Measurements from ENCODE around the gene RFT1.

The RFT1 gene

DNA sequence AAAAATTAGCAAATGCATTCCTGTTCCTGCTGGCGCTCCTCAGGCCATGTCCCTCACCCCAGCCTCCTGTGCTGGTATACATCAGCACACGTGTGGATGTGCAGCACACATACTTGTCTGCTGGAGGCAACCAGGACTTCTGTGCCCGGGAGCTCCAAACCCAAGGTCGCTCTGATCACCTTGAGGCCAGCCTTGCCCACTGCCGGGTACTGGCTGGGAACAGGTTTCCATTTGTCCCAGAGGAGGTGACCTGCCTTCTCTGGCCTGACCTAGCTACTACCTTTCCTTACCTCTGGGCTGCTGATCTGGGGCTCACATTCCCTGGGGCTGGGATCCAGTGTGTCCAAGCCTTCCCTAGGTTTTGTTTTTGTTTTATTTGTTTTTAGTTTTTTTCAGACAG, 42.9 kb upstream of the RFT1 start:
- H3K4me3 ChIP-seq (ENCODE audit: low read depth, low read length): no peak overlapping the region
- no peak for DNase-seq (ENCODE audit: low read depth, low spot score)
- TF ChIP-seq, protein P1, sequence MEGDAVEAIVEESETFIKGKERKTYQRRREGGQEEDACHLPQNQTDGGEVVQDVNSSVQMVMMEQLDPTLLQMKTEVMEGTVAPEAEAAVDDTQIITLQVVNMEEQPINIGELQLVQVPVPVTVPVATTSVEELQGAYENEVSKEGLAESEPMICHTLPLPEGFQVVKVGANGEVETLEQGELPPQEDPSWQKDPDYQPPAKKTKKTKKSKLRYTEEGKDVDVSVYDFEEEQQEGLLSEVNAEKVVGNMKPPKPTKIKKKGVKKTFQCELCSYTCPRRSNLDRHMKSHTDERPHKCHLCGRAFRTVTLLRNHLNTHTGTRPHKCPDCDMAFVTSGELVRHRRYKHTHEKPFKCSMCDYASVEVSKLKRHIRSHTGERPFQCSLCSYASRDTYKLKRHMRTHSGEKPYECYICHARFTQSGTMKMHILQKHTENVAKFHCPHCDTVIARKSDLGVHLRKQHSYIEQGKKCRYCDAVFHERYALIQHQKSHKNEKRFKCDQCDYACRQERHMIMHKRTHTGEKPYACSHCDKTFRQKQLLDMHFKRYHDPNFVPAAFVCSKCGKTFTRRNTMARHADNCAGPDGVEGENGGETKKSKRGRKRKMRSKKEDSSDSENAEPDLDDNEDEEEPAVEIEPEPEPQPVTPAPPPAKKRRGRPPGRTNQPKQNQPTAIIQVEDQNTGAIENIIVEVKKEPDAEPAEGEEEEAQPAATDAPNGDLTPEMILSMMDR (IDR thresholded peaks at IDR 0.05; ENCODE audit: insufficient read depth, low read length, missing control alignments): no peak
- CTCF ChIA-PET: interaction anchor here (1.3 kb wide), 1 partner anchor 39 kb away, joined by 5 read pairs; no protein-coding TSS in a partner anchor
- POLR2A ChIA-PET: no interaction called here

DNA sequence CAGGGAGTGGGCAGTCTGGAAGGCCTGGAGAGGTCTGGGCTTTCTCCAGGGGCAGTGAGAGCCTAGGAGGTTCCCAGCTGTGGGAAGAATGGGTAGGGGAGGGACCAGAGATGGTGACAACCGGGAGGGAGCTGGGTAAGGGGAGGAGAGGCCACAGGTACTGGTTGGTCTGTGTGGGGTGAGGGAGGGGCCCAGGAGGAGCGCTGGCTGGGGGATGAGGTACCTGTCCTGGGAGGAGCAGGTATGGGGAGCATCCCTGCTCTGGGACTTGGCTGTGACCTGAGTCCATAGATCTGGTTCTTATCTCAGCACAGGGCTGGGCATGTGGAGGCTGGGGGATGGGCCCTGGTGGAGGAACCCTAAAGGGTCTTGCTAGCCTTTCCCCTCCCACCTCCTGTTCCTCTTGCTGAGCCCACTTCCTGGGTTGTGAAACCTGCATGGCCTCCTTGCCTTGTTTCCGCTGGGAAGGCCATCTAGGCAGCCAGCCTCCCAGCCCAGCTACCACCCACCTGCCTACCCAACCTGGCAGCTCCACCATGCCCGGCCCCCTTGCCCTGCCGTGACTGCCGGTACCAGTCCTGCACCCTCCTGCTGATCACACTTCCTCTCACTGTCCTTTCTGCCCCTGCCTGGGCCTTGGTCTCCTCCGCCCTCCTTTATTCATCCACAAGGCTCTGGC, 41.7 kb upstream of the RFT1 start:
- DNase-seq (ENCODE audit: low read depth, low spot score): no peak
- CTCF ChIA-PET: no interaction called here
- TF ChIP-seq, protein P1 (IDR thresholded peaks at IDR 0.05; ENCODE audit: insufficient read depth, low read length, missing control alignments): no peak
- POLR2A ChIA-PET: no interaction called here
- H3K4me3 ChIP-seq (ENCODE audit: low read depth, low read length): no peak overlapping the region

DNA sequence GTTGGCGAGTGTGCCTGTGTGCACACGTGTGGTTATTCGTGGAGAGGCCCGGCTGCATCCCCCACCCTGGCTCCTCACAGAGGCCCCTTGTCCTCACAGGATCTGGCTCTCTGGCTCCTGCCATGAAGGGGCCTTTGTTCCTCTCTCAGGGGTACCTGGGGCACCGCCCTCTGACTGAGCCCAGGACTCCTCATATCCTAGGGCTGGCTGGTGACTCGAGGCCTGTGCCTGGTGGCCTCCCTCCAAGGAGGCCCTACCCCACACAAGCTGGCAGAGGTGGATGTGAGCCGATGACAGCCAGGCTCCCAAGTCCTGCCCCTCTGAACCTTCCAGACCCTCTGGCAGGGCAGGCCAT, 40.8 kb upstream of the RFT1 start:
- no peak for DNase-seq (ENCODE audit: low read depth, low spot score)
- ChIA-PET POLR2A (no interaction called here), CTCF (no interaction called here)
- TF ChIP-seq, protein P1 (IDR thresholded peaks at IDR 0.05; ENCODE audit: insufficient read depth, low read length, missing control alignments): no peak
- no peak overlapping the region for H3K4me3 ChIP-seq (ENCODE audit: low read depth, low read length)

DNA sequence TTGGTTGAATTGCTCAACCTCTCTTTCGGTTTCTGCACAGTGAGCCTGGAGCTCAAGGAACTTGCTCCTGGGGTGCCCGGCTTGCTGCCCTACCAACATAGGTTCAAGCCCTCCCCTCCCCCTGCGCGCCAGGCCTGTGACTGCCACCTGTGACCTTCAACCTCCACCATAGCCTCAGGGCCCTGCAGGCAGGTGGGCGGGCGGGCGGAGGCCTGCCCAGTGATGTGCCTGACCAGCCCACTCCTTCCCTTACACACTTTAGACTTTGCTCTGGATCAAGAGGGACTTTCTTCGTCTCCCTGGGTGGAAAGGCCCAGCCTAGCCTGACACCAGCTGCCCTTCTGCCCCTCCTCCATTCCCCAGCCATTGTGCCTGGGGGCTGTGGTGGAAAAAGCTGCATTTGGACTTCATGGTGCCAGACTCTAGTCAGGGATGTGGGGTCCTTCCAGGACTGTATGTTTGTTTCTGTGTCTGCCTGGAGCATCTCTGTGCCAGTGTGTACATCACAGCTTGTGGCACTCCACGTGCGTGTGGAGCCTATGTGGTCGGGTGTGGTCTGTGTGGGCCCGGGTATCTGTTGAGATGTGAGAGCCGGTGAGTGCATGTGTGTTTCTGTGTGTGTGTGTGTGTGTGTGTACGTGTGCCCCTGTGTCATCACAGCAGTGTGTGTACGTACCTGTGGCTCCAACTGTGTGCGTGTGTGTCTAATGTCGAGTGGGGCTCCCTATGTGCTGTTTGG, 40.3 kb upstream of the RFT1 start:
- no peak for DNase-seq (ENCODE audit: low read depth, low spot score)
- no peak overlapping the region for H3K4me3 ChIP-seq (ENCODE audit: low read depth, low read length)
- TF ChIP-seq, protein P1 (IDR thresholded peaks at IDR 0.05; ENCODE audit: insufficient read depth, low read length, missing control alignments): no peak
- ChIA-PET POLR2A (no interaction called here), CTCF (interaction anchor here (0.6 to 1.1 kb wide), 4 partner anchors 12 to 38 kb away, joined by 3 to 6 read pairs (median 3); no protein-coding TSS in a partner anchor)

DNA sequence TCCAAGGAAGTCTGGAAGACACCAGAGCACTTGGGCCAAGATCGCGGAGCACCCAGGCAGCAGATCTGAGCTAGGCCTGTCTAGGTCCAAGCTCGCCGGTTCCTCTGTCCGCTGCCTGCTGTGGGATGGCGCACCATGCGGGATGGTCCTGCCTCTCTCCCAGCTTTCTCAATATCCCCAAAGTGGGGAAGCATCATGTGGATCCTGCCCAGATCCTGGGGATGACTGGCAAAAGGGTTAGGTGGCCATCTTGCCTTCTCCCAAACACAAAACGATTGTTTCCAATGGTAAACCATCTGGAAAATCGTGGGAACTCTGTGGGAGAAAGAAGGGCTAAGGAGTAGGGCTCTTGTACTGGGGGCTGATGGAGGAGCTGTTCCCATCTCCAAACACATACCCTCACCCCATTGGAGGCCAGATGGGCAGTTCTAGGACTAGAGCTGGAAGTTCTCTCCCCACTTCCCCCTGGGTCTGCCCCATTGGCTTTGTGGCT, 39.6 kb upstream of the RFT1 start:
- TF ChIP-seq, protein P1 (IDR thresholded peaks at IDR 0.05; ENCODE audit: insufficient read depth, low read length, missing control alignments): no peak
- ChIA-PET POLR2A (no interaction called here), CTCF (interaction anchor here (0.6 to 3.0 kb wide), 5 partner anchors 12 to 38 kb away, joined by 3 to 7 read pairs (median 3); no protein-coding TSS in a partner anchor)
- no peak overlapping the region for H3K4me3 ChIP-seq (ENCODE audit: low read depth, low read length)
- DNase-seq (ENCODE audit: low read depth, low spot score): no peak

Data from AG04449 (cell line).